ENCODE results near the gene ZNF750.
A peak's percentile ranks its signal among the peaks of the same experiment; 100 is the strongest.

The ZNF750 gene

DNA sequence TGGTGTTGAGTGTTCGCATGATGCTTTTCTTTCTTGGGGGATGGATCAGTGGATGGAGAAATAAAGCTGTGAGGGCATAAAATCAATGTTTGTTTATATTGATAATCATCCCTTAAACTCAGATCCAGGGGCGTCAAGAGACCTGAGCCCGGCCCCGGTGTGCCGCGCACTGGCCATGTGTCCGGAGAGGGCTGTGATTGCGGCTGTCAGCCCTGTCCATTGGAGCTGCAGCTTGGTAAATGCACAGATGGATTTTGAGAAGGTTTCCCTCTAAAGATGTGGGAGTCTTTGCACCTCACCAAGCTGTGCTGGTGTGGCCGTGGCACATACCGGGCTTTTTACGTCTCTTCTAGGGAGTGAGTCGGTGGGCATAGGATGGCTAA is 21.6 kb upstream of the ZNF750 start:
- Histone ChIP-seq H3K27ac (ENCODE audit: low read depth, low read length) (no peak overlapping the region), H3F3A (ENCODE audit: control insufficient read depth, insufficient read depth) (peaks cover 12% of the 10 kb centered on the region; the same call in 1 of the 2 replicates), H3K4me3 (ENCODE audit: low read length) (no peak overlapping the region), H3K79me2 (ENCODE audit: control insufficient read depth, low read length) (peaks cover 35% of the 10 kb centered on the region), H4K20me1 (ENCODE audit: control insufficient read depth, insufficient read depth, low read depth, low read length) (peaks cover 19% of the 10 kb centered on the region), H3K27me3 (ENCODE audit: control insufficient read depth, low read length) (no peaks in the 10 kb centered on the region), H3K36me3 (ENCODE audit: control insufficient read depth, low read length) (0 out of 2 replicates have a peak, but pooled peaks cover 5% of the 10 kb centered on the region), H3K9me2 (replicated peaks; ENCODE audit: control insufficient read depth, low read length) (no peaks in the 10 kb centered on the region), H3K4me2 (ENCODE audit: low read length) (peak overlapping the region; percentile 88; the same call in 1 of the 2 replicates), H3K4me1 (ENCODE audit: control insufficient read depth, low read length) (peaks cover 70% of the 10 kb centered on the region), H3K9me3 (ENCODE audit: control insufficient read depth, insufficient read depth, low read length) (no peaks in the 10 kb centered on the region)
- TF ChIP-seq EZH2phosphoT487 (IDR thresholded peaks at IDR 0.05; ENCODE audit: borderline replicate concordance, low read length) (no peak), CTCF (IDR thresholded peaks at IDR 0.05; ENCODE audit: low read depth, low read length, poor library complexity, severe bottlenecking) (no peak)

DNA sequence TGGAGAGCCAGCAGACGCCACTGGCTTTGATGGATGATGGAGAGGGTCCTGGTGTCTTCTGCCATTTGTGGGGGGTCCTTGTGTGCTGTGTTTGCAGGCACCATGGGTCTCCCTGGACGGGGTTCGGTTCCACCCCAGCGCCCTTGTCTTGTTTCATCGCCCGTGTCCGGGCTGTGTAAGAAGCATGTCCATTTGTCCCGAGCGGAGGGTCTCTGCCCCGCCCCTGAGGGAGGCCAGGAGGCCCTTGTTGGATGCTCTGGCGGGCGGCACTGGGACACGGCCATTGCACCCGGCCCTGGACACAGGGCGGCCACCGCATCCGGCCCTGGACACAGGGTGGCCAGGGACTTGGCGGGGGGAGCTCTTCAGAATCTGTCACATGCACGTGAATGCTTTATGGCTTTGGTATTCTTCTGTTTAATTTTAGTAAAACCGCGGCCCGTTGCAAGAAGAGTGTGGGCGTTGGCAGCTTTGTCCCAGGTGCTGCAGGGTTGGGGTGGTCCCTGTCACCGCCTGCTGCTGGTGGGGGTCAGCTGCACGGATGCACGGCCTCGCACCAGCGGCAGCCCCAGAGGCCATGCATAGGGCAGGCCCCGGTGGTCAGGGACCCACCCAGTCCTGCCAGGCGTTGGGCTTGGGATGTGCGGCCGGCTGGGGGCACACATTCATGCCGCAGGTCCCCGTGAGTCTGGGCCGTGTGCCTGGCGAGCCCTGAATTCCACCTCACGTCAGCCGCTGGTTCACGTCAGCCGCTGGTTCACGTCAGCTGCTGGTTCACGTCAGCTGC is 21.0 kb upstream of the ZNF750 start:
- Histone ChIP-seq H3K9me2 (replicated peaks; ENCODE audit: control insufficient read depth, low read length) (no peaks in the 10 kb centered on the region), H3K36me3 (ENCODE audit: control insufficient read depth, low read length) (0 out of 2 replicates have a peak, but pooled peaks cover 5% of the 10 kb centered on the region), H3K4me1 (ENCODE audit: control insufficient read depth, low read length) (peaks cover 64% of the 10 kb centered on the region), H3K27me3 (ENCODE audit: control insufficient read depth, low read length) (no peaks in the 10 kb centered on the region), H3K9me3 (ENCODE audit: control insufficient read depth, insufficient read depth, low read length) (no peaks in the 10 kb centered on the region), H3K4me3 (ENCODE audit: low read length) (peak overlapping the region; percentile 54), H3K4me2 (ENCODE audit: low read length) (peak overlapping the region; percentile 88), H3F3A (ENCODE audit: control insufficient read depth, insufficient read depth) (peaks cover 12% of the 10 kb centered on the region; the same call in 1 of the 2 replicates), H4K20me1 (ENCODE audit: control insufficient read depth, insufficient read depth, low read depth, low read length) (peaks cover 19% of the 10 kb centered on the region), H3K27ac (ENCODE audit: low read depth, low read length) (no peak overlapping the region), H3K79me2 (ENCODE audit: control insufficient read depth, low read length) (peaks cover 30% of the 10 kb centered on the region)
- TF ChIP-seq EZH2phosphoT487 (IDR thresholded peaks at IDR 0.05; ENCODE audit: borderline replicate concordance, low read length): no peak
- no peak for TF ChIP-seq CTCF (IDR thresholded peaks at IDR 0.05; ENCODE audit: low read depth, low read length, poor library complexity, severe bottlenecking)

DNA sequence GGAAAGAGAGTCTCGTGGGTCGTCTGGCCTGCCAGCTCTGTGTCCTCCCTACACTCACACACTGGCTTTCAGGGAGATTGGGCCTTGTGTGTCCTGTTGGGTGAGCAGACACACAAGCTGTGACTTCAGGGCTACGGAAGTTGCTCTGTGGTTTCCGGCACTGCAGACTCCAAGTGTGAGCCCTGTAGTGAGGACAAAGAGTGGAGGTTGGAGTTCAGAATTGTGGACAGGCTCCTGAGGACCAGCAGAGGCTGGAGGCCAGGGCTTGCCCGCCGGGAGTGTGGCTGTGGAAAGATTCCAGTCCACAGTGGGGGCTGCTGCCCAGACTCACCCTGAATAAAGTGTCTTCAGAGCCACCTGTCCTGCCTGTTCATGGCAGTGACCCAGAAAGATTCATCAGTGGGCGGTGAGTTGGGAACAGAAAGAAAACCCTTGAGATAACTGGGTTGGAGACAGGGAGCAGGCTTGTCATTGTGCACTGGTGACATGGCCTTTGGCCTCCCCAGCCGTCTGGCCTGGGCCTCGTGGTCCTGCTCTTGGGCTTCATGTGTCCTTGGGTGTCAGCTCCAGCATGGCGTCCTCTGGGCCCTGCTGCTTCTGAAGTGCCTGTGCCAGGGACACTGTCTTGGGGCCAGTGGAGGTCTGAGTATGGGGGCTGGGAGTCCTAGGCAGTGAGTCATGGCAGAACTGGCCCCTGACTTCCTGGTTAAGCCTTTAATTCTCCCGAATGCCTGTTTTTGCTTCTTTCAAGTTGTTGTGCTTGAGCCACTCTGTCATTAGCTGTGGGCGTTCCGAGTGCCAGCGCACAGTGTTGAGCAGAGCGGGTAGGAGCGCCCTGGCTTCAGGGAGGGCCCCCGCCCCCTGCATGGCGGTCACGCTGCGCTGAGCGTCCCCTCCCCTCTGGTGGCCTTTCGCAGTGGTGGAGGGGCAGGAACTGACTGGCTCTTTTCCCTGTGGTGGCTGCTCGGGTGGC is 19.9 kb upstream of the ZNF750 start:
- Histone ChIP-seq H3K9me2 (replicated peaks; ENCODE audit: control insufficient read depth, low read length) (no peaks in the 10 kb centered on the region), H3F3A (ENCODE audit: control insufficient read depth, insufficient read depth) (peaks cover 9% of the 10 kb centered on the region; the same call in 1 of the 2 replicates), H3K36me3 (ENCODE audit: control insufficient read depth, low read length) (0 out of 2 replicates have a peak, but pooled peaks cover 5% of the 10 kb centered on the region), H3K4me3 (ENCODE audit: low read length) (peak overlapping the region; percentile 54), H3K27me3 (ENCODE audit: control insufficient read depth, low read length) (no peaks in the 10 kb centered on the region), H3K9me3 (ENCODE audit: control insufficient read depth, insufficient read depth, low read length) (no peaks in the 10 kb centered on the region), H3K79me2 (ENCODE audit: control insufficient read depth, low read length) (peaks cover 23% of the 10 kb centered on the region), H3K4me1 (ENCODE audit: control insufficient read depth, low read length) (peaks cover 53% of the 10 kb centered on the region), H4K20me1 (ENCODE audit: control insufficient read depth, insufficient read depth, low read depth, low read length) (peaks cover 13% of the 10 kb centered on the region), H3K4me2 (ENCODE audit: low read length) (peak overlapping the region; percentile 88), H3K27ac (ENCODE audit: low read depth, low read length) (peak overlapping the region; percentile 66)
- TF ChIP-seq CTCF (IDR thresholded peaks at IDR 0.05; ENCODE audit: low read depth, low read length, poor library complexity, severe bottlenecking) (no peak), EZH2phosphoT487 (IDR thresholded peaks at IDR 0.05; ENCODE audit: borderline replicate concordance, low read length) (no peak)

Data from DOHH2 (cell line).